H1 (cell line): ENCODE results near the gene ADORA1. TPM values are rescaled to one million over a fixed set of nuclear protein-coding genes. Genes with fewer than 3 reads are reported as not detected.

ENCODE experiments used
- polyA plus RNA-seq, 7 experiments: library from polyadenylated mRNA; depleted of rRNA in 3 of 7; stranded (reverse) in 5 of 7; unstranded in 2 of 7; fragments of >200 nt in 5 of 7; fragments of 200-250 nt in 2 of 7; gene quantifications; 1 replicate in 5 of 7; 2 replicates in 1 of 7; 4 replicates in 1 of 7; pipeline versions ENCODE4 v1.2.1 to v1.2.3, GENCODE V29; 2011 to 2013; ENCODE audit warnings: missing spikeins in 2 of 7, mixed read lengths in 2 of 7
- total RNA-seq: library from RNA; stranded (reverse); fragmentation: NEBNext Ultra II Directional; extraction: Animal tissue kit (Norgen Biotek cat#: 25700); gene quantifications from 2 replicates; pipeline ENCODE4 v1.2.1, GENCODE V29; 2021
- TF ChIP-seq, protein P1 (sequence below): fragments of 300-600 bp; sonication (generic); IDR thresholded peaks from 2 replicates; pipeline ENCODE4 v1.7.1; 2012; ENCODE audit warnings: low read length, moderate library complexity, mild to moderate bottlenecking, inconsistent platforms; ENCODE audit not compliant: insufficient replicate concordance

ADORA1 gene
- total and polyA plus RNA-seq, 2 of the 8 experiments (the other 6 are each of a cell fraction or from before 2014, with no cell fraction given): 3.3 to 6.7 TPM

DNA sequence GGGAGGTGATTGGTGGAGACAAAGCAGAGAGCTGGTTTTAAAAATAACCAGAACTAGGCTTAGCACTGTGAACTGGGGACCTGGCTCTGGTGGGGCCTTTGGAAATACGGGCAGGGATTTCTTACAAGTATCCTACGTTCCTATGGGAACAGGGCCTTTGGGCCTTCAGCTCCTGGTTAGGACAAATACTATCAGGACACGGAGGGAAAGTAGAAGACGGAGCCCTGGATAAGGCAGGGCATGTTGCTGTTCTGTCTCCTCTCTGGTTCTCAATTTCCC is 36.4 kb upstream of the ADORA1 start (continued):
- TF ChIP-seq, protein P1, sequence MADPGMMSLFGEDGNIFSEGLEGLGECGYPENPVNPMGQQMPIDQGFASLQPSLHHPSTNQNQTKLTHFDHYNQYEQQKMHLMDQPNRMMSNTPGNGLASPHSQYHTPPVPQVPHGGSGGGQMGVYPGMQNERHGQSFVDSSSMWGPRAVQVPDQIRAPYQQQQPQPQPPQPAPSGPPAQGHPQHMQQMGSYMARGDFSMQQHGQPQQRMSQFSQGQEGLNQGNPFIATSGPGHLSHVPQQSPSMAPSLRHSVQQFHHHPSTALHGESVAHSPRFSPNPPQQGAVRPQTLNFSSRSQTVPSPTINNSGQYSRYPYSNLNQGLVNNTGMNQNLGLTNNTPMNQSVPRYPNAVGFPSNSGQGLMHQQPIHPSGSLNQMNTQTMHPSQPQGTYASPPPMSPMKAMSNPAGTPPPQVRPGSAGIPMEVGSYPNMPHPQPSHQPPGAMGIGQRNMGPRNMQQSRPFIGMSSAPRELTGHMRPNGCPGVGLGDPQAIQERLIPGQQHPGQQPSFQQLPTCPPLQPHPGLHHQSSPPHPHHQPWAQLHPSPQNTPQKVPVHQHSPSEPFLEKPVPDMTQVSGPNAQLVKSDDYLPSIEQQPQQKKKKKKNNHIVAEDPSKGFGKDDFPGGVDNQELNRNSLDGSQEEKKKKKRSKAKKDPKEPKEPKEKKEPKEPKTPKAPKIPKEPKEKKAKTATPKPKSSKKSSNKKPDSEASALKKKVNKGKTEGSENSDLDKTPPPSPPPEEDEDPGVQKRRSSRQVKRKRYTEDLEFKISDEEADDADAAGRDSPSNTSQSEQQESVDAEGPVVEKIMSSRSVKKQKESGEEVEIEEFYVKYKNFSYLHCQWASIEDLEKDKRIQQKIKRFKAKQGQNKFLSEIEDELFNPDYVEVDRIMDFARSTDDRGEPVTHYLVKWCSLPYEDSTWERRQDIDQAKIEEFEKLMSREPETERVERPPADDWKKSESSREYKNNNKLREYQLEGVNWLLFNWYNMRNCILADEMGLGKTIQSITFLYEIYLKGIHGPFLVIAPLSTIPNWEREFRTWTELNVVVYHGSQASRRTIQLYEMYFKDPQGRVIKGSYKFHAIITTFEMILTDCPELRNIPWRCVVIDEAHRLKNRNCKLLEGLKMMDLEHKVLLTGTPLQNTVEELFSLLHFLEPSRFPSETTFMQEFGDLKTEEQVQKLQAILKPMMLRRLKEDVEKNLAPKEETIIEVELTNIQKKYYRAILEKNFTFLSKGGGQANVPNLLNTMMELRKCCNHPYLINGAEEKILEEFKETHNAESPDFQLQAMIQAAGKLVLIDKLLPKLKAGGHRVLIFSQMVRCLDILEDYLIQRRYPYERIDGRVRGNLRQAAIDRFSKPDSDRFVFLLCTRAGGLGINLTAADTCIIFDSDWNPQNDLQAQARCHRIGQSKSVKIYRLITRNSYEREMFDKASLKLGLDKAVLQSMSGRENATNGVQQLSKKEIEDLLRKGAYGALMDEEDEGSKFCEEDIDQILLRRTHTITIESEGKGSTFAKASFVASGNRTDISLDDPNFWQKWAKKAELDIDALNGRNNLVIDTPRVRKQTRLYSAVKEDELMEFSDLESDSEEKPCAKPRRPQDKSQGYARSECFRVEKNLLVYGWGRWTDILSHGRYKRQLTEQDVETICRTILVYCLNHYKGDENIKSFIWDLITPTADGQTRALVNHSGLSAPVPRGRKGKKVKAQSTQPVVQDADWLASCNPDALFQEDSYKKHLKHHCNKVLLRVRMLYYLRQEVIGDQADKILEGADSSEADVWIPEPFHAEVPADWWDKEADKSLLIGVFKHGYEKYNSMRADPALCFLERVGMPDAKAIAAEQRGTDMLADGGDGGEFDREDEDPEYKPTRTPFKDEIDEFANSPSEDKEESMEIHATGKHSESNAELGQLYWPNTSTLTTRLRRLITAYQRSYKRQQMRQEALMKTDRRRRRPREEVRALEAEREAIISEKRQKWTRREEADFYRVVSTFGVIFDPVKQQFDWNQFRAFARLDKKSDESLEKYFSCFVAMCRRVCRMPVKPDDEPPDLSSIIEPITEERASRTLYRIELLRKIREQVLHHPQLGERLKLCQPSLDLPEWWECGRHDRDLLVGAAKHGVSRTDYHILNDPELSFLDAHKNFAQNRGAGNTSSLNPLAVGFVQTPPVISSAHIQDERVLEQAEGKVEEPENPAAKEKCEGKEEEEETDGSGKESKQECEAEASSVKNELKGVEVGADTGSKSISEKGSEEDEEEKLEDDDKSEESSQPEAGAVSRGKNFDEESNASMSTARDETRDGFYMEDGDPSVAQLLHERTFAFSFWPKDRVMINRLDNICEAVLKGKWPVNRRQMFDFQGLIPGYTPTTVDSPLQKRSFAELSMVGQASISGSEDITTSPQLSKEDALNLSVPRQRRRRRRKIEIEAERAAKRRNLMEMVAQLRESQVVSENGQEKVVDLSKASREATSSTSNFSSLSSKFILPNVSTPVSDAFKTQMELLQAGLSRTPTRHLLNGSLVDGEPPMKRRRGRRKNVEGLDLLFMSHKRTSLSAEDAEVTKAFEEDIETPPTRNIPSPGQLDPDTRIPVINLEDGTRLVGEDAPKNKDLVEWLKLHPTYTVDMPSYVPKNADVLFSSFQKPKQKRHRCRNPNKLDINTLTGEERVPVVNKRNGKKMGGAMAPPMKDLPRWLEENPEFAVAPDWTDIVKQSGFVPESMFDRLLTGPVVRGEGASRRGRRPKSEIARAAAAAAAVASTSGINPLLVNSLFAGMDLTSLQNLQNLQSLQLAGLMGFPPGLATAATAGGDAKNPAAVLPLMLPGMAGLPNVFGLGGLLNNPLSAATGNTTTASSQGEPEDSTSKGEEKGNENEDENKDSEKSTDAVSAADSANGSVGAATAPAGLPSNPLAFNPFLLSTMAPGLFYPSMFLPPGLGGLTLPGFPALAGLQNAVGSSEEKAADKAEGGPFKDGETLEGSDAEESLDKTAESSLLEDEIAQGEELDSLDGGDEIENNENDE: no peak
